GM10266 (cell line): ENCODE data around the gene NPHP4.

Source experiments
- DNase-seq: peaks from one replicate; pipeline ENCODE4 v3.0.0; 2012; ENCODE audit errors: extremely low spot score
- CTCF ChIP-seq: IDR thresholded peaks from 2 replicates; pipeline ENCODE4 v1.5.1; 2012; ENCODE audit warnings: mild to moderate bottlenecking, low read depth; ENCODE audit not compliant: control insufficient read depth, insufficient read depth; ENCODE audit errors: missing control alignments

NPHP4 gene

DNA sequence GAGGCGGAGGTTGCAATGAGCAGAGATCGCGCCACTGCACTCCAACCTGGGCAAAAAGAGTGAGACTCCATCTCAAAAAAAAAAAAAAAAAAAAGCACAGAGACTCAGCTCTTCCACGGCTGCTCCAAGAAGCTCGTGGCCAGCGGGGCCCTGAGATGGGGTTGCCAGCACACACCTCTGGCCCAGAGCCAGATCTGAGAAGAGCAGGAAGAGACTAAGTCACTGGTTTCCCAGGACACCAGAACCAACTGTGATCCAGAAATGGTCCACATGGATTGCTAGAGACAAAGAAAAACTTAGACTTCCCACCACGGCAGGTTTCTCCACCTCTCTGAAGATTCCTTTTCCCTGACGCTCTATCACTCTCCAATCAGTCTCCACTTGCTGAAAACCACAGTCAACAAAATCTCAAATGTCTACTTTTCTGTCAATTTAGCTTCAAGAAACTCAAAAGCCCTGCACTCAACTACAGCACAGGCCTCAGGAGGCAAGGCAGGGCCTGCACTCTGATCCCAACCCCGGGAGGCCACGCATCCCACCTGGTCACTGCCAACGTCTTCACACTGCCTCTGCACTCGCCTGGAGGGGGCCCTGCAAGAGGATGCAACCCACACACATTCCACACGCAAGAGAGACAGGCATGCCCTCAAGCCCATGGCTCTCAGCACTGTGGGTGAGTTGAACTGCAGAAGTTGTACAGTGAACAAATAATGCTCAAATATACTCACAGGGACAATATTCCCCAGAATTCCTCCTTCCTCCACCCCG is 79.0 kb downstream of the NPHP4 start:
- TF ChIP-seq CTCF, result no peak
- DNase-seq, result no peak

- TF ChIP-seq CTCF, result no peak
- no peak for DNase-seq
These were observed 80.4 kb downstream of the NPHP4 start for GRCh38 chr1:5911871-5912271.

- no peak for TF ChIP-seq CTCF
- DNase-seq, result no peak
These were observed 81.1 kb downstream of the NPHP4 start for GRCh38 chr1:5911157-5911556.

DNA sequence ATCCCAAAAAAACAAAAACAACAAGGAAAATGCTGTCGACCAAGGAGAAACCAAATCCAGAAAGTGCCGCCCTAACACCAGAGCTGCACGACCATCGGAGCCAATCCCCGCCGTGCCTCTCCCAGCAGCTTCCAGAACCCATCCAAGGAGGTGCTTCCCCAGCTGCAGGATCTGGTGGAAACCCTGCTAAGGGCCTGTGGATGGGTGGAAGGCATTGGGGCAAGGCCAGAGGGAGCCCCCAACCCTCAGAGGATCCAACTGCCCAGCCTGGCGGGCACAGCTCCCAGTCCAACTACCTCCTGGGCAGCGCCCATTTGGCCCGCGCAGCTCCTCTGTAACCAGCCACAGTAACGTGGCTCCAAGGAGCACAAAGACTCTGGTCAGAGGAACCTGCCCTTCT is 81.6 kb downstream of the NPHP4 start:
- no peak for DNase-seq
- TF ChIP-seq CTCF, result no peak

DNA sequence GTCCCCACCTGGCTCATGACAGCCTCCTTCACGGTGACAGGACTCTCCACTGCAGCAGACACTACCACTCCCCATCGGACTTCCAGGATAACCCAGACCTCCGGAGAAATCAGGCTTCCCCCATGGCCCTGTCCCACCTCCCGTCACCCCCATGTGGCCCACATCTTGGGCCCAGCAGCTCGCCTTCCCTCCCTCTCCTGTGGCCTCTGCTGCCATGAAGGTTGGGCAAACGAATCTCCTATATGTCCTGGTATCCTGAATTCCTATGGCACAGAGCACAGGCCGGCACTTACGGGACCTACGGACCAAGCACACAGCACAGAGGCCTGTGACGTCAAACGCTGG is 82.0 kb downstream of the NPHP4 start:
- no peak for TF ChIP-seq CTCF
- no peak for DNase-seq

GRCh38 chr1:5909576-5910275 is 82.5 kb downstream of the NPHP4 start:
- DNase-seq, result no peak
- TF ChIP-seq CTCF, result no peak
